Tongue (tissue), 2 donors: ENCODE measurements around the gene ROGDI. TPM values are rescaled to one million over a fixed set of nuclear protein-coding genes. Genes with fewer than 3 reads are reported as not detected.

ENCODE experiments used
- DNase-seq: peaks from one replicate; pipeline ENCODE4 v3.0.0-alpha.2; 2015
- total RNA-seq: library from RNA; depleted of rRNA; stranded (reverse); fragments of >200 nt; gene quantifications from one replicate; pipeline ENCODE4 v1.2.3, GENCODE V29; 2014

ROGDI gene, protein sequence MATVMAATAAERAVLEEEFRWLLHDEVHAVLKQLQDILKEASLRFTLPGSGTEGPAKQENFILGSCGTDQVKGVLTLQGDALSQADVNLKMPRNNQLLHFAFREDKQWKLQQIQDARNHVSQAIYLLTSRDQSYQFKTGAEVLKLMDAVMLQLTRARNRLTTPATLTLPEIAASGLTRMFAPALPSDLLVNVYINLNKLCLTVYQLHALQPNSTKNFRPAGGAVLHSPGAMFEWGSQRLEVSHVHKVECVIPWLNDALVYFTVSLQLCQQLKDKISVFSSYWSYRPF
- 12.6 TPM for total RNA-seq

GRCh38 chr16:4801962-4802658 is at the start of gene ROGDI:
Gene ROGDI (minus strand): TSS chr16:4802633. CDS start chr16:4802571, 62 bp downstream.
- peak; percentile 70 for DNase-seq

DNA sequence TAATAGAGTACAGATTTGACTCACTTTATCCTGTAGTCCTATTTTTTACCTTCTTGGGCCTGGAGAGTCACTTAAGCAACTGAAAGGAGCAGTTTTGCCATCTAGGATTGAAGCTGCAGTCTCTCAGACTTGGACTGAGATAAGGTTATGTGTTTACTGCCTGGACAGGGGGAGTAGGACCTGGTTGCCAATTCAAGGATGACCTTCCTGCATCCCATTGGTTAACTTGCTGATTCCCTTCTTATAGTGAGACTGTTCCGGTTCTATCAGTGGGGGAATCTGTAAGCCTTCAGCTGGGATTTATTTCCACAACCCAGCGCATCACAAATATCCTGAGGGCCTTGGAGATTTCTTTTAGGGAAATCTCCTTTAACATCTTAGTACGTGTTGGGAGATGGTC is 47.8 kb upstream of the ROGDI start:
- no peak for DNase-seq

- DNase-seq = peak; percentile 56
Observed at GRCh38 chr16:4847774-4848587, 45.5 kb upstream of the ROGDI start.

- peak; percentile 99 for DNase-seq
Observed at GRCh38 chr16:4846901-4847773, 44.7 kb upstream of the ROGDI start, which contains the start of the genes GLYR1 and UBN1. Gene GLYR1 (minus strand): TSS chr16:4847288. CDS start chr16:4847265, 23 bp downstream. Gene UBN1 (plus strand): TSS chr16:4847481. CDS start chr16:4852918, 5,437 bp downstream.

DNA sequence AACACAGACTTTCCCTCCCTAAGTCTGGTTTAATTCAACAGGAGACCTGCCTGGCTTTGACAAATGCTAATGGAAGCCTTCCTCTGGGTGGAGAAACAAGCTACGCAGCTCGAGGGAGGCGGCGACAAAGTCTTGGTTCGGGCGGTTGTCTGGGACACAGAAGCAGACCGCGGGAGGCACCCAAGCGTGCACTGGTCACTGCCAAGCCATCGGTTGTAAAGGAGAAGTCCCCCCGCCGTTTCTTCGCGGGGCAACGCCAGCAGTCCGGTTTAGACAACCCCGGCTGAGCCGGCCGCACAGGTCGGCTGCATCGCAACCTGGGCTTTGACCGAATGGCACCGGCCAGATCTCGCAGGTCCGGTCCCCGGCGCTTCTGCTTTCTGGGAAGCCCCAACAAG is 44.1 kb upstream of the ROGDI start:
- DNase-seq = peak; percentile 50

DNA sequence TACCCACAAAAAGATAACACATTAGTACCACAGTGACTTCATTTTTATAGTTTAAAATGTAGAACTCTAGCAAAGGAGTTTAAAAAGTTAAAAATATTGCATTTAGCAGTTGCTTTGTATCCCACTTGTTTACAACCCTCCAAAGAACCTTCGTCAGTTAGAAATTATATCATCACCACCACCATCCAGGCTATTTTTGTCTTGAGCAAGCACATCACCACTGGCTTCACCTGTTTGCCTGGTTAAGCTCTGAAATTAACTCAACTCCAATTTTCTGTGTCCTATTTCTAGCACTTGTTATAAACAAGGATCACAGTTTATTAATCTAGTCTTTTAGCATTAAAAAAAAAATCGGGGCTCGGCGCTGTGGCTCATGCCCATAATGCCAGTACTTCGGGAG is 38.6 kb upstream of the ROGDI start:
- DNase-seq = no peak

GRCh38 chr16:4839942-4840341 is 37.5 kb upstream of the ROGDI start:
- DNase-seq = no peak

- no peak for DNase-seq
Observed at GRCh38 chr16:4837733-4838501, 35.5 kb upstream of the ROGDI start.

GRCh38 chr16:4836727-4837126 is 34.3 kb upstream of the ROGDI start:
- DNase-seq = no peak

DNA sequence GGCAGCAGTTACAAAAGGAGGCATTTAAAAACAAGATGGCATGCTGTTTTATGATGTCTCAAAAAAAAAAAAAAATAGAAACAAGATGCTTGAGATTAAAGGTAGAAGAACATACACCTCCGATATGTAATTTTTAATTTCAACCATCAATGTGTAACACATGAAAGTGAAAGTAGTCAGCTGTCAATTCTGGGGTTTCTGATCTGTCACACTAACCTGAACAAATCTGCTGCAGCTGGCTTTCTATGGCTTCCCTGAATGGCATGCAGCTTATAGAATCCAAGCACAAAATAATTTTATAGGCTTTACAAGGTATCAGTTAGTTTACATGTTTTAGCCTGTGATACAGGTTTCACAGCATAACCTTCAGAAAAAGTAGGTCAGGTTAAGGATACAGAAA is 31.2 kb upstream of the ROGDI start:
- no peak for DNase-seq

GRCh38 chr16:4832698-4833343 is 30.4 kb upstream of the ROGDI start:
- no peak for DNase-seq

DNA sequence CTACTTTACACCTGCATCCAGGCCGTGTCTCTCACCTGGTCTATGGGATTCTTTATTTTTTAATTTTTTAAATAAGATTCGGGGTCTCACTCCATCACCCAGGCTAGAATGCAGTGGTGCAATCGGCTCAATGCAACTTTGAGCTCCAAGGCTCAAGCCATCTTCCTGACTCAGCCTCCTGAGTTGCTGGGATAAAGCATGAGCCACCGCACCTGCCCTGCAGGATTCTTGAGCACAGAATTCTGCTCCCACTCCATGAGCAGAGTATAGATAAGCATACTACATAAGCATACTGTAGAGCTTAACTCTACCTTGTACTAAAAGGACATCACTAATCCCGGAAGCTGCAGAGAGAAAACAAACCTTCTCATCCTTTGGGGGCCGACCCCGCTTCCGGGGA is 29.2 kb upstream of the ROGDI start:
- no peak for DNase-seq

GRCh38 chr16:4830408-4830807 is 28.0 kb upstream of the ROGDI start:
- no peak for DNase-seq

- DNase-seq = no peak
Observed at GRCh38 chr16:4828567-4829321, 26.3 kb upstream of the ROGDI start.

- DNase-seq = no peak
Observed at GRCh38 chr16:4826980-4827379, 24.5 kb upstream of the ROGDI start.

DNA sequence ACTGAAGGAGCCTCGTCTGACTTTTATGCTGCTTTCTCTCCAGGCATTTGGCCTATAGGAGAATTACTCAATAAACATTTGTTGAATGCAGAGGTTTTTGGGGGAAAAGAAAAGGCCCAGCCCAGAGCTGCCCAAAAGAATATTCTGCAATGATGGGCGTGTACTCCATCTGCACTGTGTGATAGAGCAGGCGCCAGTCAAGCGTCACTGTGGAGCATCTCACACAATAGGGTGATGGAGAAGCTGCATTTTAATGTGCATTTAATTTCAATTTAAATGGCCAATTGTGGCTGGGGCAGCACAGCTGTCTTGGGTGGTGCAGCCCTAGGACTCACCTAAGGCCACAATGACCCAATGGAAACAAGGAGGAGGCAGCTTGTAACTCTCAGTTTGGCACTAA is 24.1 kb upstream of the ROGDI start:
- no peak for DNase-seq

- no peak for DNase-seq
Observed at GRCh38 chr16:4825196-4825595, 22.8 kb upstream of the ROGDI start.

DNA sequence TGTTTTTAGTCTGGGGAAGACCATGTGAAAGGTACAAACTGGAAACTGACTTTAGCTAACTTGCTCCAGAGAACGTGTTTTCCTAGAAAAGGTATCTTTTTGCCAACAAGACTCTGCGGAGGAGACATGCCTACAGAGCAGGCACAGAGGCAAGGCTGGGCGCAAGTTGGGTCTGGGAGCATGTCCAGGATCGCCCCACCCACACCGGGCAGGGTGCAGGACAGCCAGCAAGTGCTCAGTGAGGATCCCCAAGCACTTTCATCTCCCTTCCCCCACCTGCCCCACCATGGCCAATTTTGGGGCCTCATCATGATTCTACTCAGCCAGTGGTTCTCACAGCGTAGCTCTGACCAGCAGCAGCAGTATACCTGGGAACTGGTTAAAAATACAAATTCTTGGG is 18.2 kb upstream of the ROGDI start:
- DNase-seq = no peak

DNA sequence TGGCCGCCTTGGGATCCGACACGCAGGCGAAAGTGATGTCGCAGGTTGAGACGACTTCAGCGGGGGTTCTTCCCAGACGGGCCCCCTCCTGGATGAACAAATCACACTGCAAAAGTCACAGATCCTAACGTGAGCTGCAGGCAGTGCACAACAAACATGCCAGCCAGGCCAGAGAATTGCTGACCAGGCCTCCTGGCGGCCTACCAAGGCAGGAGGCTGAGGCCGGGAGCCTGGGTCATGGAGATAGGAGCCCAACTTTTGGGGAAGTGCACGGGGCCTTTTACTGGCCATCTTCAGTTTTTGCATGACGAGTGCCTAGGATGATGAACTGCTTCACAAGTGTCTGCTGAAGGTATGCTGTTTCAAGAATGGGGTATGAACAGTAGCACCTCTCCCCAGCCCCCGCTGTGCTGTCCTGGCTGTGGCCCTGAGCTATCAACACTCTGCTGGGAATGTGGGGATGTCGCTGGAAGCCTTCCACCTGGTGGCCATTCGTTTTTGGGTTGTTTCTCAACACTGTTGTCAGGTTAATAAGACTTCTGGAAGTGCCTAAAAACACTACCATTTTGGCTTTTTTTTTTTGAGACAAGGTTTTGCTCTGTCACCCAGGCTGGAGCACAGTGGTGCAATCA is 12.2 kb upstream of the ROGDI start:
- DNase-seq = no peak
